ENCODE data around the gene CEACAM18. TPM values are rescaled to one million over a fixed set of nuclear protein-coding genes. Genes with fewer than 3 reads are reported as not detected.
"Not testable (repeated sequence)": the region's sequence is repeated elsewhere in the genome, so short reads cannot be mapped to it uniquely, and the experiment has no call there.

The CEACAM18 gene
- total and polyA plus RNA-seq, 2 of the 8 experiments (the other 6 are each of a cell fraction or from before 2014, with no cell fraction given) = not detected

DNA sequence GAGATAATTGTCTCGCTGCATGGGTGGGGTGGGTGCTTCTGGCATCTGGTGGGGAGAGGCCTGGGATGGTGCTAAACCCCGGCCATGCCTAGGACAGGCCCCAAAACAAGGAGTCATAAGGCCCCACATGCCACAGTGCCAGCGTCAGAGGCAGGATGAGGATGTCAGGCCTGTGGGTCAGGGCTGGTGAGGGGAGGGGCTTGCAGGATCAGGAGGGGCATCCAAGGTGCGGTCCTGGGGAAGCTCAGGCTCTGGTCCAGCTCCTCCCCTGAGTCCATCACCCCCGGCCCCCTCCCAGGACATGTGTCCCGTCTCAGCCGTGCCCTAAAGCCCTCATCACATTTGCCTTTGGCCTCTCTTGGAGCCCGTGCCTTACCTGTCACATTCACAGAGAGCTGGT is 22.6 kb downstream of the CEACAM18 start:
- H2BK20ac ChIP-seq (ENCODE audit: low read length); H3K4me3 ChIP-seq (ENCODE audit: extremely low read depth in 1 of 4, insufficient read depth in 2 of 4, low read depth in 3 of 4, low read length in 4 of 4); H3K36me3 ChIP-seq (ENCODE audit: control insufficient read depth in 2 of 4, insufficient read depth in 4 of 4, low read length in 3 of 4); H2BK15ac ChIP-seq (ENCODE audit: low read length); H3K4ac ChIP-seq (replicated peaks; ENCODE audit: insufficient read length, low read depth, low read length); H2BK12ac ChIP-seq (ENCODE audit: low read depth, low read length); H4K91ac ChIP-seq (replicated peaks; ENCODE audit: insufficient read length, low read length); H3K18ac ChIP-seq (ENCODE audit: extremely low read depth, low read length); H3K27ac ChIP-seq (ENCODE audit: low read depth, low read length); H3K79me1 ChIP-seq (ENCODE audit: low read depth, low read length); H2AFZ ChIP-seq (ENCODE audit: low read length); H3K14ac ChIP-seq (ENCODE audit: insufficient read length); H4K20me1 ChIP-seq (replicated peaks in 1 of 2; ENCODE audit: control insufficient read depth in 1 of 2, insufficient read depth in 2 of 2, low read length in 2 of 2); H2AK5ac ChIP-seq (ENCODE audit: low read depth, low read length); H3K79me2 ChIP-seq (ENCODE audit: control insufficient read depth in 1 of 2, insufficient read depth in 2 of 2, low read length in 2 of 2); H3K27me3 ChIP-seq (replicated peaks in 1 of 4; ENCODE audit: control insufficient read depth in 3 of 4, extremely low read depth in 1 of 4, insufficient read depth in 3 of 4, low read length in 3 of 4); H3K23me2 ChIP-seq (ENCODE audit: low read depth, low read length); H3K56ac ChIP-seq (replicated peaks; ENCODE audit: insufficient read length, low read depth, low read length); H2BK120ac ChIP-seq (replicated peaks; ENCODE audit: low read depth, low read length); H3K4me2 ChIP-seq (ENCODE audit: insufficient read depth in 1 of 2, low read depth in 2 of 2, low read length in 2 of 2); H3K9ac ChIP-seq (replicated peaks in 1 of 4; ENCODE audit: extremely low read depth in 1 of 4, low read depth in 3 of 4, low read length in 3 of 4); H2BK5ac ChIP-seq (ENCODE audit: low read depth, low read length); FAIRE-seq; CTCF ChIA-PET (ENCODE audit: partially characterized antibody); DNase-seq (ENCODE audit: low read depth in 1 of 2, low spot score in 2 of 2); POLR2A ChIA-PET (ENCODE audit: partially characterized antibody); H4K8ac ChIP-seq (ENCODE audit: extremely low read depth, insufficient read depth, low read length); H3K23ac ChIP-seq (ENCODE audit: insufficient read length); H3K4me1 ChIP-seq (replicated peaks in 1 of 4; ENCODE audit: control insufficient read depth in 3 of 4, insufficient read depth in 4 of 4, low read length in 3 of 4); H4K5ac ChIP-seq (ENCODE audit: insufficient read length, low read depth, low read length): not testable (repeated sequence)
- WGBS, 2 experiments (ENCODE audit: extremely low coverage in 1 of 2, insufficient coverage in 1 of 2, insufficient read length in 1 of 2, insufficient replicate concordance in 2 of 2, low coverage in 1 of 2, low lambda C conversion rate in 2 of 2, missing lambda C conversion rate in 1 of 2) = 54% methylated on average over 7 of the region's 8 CpGs; no CpG with 5 or more reads in 1 of the 2 experiments
- H3K9me3 ChIP-seq (ENCODE audit: insufficient read depth in 2 of 2, low read depth in 1 of 2, low read length in 1 of 2) = peaks cover 60 to 92% of the 10 kb centered on the region in 2 experiments

Measured in H1 (cell line).